SU-DHL-6 (cell line): Measurements from ENCODE around the gene TRMT6.

ENCODE experiments used
- H2AFZ ChIP-seq: fragments of 200-600 bp; sonication (generic); 2 replicates; pipeline ENCODE4 v1.6.1; 2014; ENCODE audit warnings: low read depth, mild to moderate bottlenecking, moderate library complexity, mixed read lengths, antibody characterized with exemption, low read length; ENCODE audit not compliant: severe bottlenecking
- H3F3A ChIP-seq: fragments of 200-600 bp; shearing (Covaris generic); 2 replicates; pipeline ENCODE4 v1.6.0; 2016; ENCODE audit warnings: antibody characterized with exemption, mild to moderate bottlenecking; ENCODE audit not compliant: insufficient read depth
- H3K27ac ChIP-seq: fragments of 200-600 bp; sonication (generic); 2 replicates; pipeline ENCODE4 v1.5.1; 2016; ENCODE audit warnings: low read depth, mild to moderate bottlenecking, low read length, moderate library complexity, mixed read lengths
- H3K27me3 ChIP-seq: fragments of 200-600 bp; sonication (generic), shearing (Covaris generic); 2 replicates; pipeline ENCODE4 v1.6.0; 2014; ENCODE audit warnings: mild to moderate bottlenecking, low read length
- H3K36me3 ChIP-seq: fragments of 200-600 bp; sonication (generic); 2 replicates; pipeline ENCODE4 v1.6.1; 2014; ENCODE audit warnings: mild to moderate bottlenecking, low read length, mixed read lengths
- H3K4me2 ChIP-seq: fragments of 300-600, 200-600 bp; shearing (Covaris generic), sonication (generic); 2 replicates; pipeline ENCODE4 v1.6.0; 2014; ENCODE audit warnings: low read length, low read depth, mild to moderate bottlenecking; ENCODE audit not compliant: poor library complexity, severe bottlenecking
- H3K4me3 ChIP-seq: fragments of 200-600 bp; sonication (generic); 2 replicates; pipeline ENCODE4 v1.5.1; 2014; ENCODE audit warnings: antibody characterized with exemption, low read length, mild to moderate bottlenecking, mixed read lengths; ENCODE audit not compliant: insufficient read depth, poor library complexity, severe bottlenecking
- H3K79me2 ChIP-seq: fragments of 200-600 bp; sonication (generic); 2 replicates; pipeline ENCODE4 v1.6.1; 2014; ENCODE audit warnings: mild to moderate bottlenecking, low read length, moderate library complexity; ENCODE audit not compliant: insufficient read depth
- H3K9ac ChIP-seq: fragments of 200-600 bp; sonication (generic); 2 replicates; pipeline ENCODE4 v1.7.0; 2014; ENCODE audit warnings: mild to moderate bottlenecking, low read length
- H3K9me2 ChIP-seq: fragments of 200-600 bp; sonication (generic); replicated peaks from 2 replicates; pipeline ENCODE4 v1.6.1; 2014; ENCODE audit warnings: low read length; ENCODE audit not compliant: insufficient read depth
- H3K9me3 ChIP-seq: fragments of 200-600 bp; sonication (generic); 2 replicates; pipeline ENCODE4 v1.6.1; 2014; ENCODE audit warnings: low read length, mixed read lengths; ENCODE audit not compliant: insufficient read depth
- H4K20me1 ChIP-seq: fragments of 200-600 bp; sonication (generic); 2 replicates; pipeline ENCODE4 v1.6.1; 2014; ENCODE audit warnings: low read depth, mild to moderate bottlenecking, antibody characterized with exemption, low read length, moderate library complexity, mixed read lengths
- EZH2phosphoT487 ChIP-seq: fragments of 200-600 bp; sonication (generic), shearing (Covaris generic); conservative IDR thresholded peaks from 2 replicates; pipeline ENCODE4 v1.6.1; 2018; ENCODE audit warnings: mild to moderate bottlenecking, antibody characterized with exemption, low read length, moderate library complexity, mixed read lengths
- TF ChIP-seq, protein P1 (sequence below): fragments of 200-600 bp; sonication (generic); IDR thresholded peaks from one replicate; pipeline ENCODE4 v1.5.1; 2017; ENCODE audit warnings: antibody characterized with exemption, mild to moderate bottlenecking, low read length, moderate library complexity; ENCODE audit not compliant: insufficient read depth, poor library complexity, severe bottlenecking

TRMT6 gene

DNA sequence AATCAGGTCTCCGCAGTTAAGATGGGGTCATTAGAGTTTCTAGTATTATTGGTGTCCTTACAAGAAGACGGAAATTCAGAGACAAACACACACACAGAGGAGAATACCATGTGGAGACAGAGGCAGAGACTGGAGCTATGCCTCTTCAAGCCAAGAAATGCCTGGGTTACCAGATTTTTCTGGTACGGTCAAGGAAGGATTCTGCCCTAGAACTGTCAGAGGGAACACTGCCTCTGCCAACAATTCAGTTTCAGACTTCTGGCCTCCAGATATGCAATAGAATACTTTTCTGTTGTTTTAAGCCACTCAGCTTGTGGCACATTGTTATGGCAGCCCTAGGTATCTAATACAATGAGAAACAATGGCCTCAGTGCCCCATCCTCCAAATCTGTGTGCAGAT is 18.9 kb downstream of the TRMT6 start:
- Histone ChIP-seq H3K36me3 (no peaks in the 10 kb centered on the region), H3K4me2 (no peak overlapping the region), H3K9ac (no peak overlapping the region), H3K4me3 (no peak overlapping the region), H3K27ac (no peak overlapping the region), H3K9me2 (no peaks in the 10 kb centered on the region), H4K20me1 (no peaks in the 10 kb centered on the region), H3K27me3 (no peaks in the 10 kb centered on the region), H2AFZ (no peak overlapping the region), H3K9me3 (no peaks in the 10 kb centered on the region), H3K79me2 (no peaks in the 10 kb centered on the region), H3F3A (peaks cover 11% of the 10 kb centered on the region)
- TF ChIP-seq, protein P1, sequence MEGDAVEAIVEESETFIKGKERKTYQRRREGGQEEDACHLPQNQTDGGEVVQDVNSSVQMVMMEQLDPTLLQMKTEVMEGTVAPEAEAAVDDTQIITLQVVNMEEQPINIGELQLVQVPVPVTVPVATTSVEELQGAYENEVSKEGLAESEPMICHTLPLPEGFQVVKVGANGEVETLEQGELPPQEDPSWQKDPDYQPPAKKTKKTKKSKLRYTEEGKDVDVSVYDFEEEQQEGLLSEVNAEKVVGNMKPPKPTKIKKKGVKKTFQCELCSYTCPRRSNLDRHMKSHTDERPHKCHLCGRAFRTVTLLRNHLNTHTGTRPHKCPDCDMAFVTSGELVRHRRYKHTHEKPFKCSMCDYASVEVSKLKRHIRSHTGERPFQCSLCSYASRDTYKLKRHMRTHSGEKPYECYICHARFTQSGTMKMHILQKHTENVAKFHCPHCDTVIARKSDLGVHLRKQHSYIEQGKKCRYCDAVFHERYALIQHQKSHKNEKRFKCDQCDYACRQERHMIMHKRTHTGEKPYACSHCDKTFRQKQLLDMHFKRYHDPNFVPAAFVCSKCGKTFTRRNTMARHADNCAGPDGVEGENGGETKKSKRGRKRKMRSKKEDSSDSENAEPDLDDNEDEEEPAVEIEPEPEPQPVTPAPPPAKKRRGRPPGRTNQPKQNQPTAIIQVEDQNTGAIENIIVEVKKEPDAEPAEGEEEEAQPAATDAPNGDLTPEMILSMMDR: no peak
- no peak for TF ChIP-seq EZH2phosphoT487

DNA sequence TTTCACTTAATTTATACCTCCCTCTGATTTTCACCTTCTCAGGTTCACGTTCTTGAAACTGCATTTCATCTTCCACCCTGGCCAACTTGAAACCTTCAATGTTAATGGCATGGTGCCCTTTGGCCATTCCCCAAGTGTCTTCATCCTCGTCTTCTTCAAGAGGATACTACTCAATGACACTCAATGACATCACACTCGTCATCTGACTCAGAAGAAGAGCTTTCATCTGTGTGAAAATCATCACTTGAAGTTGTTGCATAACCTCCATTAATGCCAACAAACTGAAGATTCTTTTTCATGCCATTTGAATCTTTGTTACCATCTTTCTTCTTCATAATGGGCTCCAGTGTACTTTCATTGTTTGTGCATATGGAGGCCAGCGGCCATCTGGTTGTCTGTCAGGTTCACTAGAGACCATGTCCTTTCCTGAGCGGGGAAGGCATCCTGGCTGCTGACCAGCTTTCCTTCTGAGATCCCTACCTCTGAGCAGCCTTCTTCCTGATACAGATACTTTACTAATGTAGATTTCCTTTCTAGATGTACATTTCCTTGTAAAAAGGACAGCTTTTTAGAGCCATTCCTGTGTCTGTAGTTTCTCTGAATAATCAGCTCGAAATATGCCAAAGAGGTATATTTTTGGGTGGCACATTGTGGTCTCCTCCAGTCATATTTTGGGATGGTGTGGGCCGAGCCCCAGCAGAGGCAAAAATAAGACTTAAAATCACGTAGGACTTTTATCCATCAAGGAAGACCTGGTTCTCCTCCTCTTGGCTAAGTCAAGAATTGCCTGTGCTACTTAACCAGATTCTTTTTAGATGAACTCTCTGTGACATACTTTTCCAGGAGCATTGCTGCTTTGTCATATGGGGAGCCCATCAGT is 21.3 kb downstream of the TRMT6 start:
- TF ChIP-seq, protein P1: no peak
- TF ChIP-seq EZH2phosphoT487: no peak
- H3K79me2 ChIP-seq: no peaks in the 10 kb centered on the region
- no peak overlapping the region for H3K4me3 ChIP-seq
- H3K36me3 ChIP-seq: no peaks in the 10 kb centered on the region
- no peaks in the 10 kb centered on the region for H3K9me2 ChIP-seq
- no peaks in the 10 kb centered on the region for H3K27me3 ChIP-seq
- H4K20me1 ChIP-seq: no peaks in the 10 kb centered on the region
- H2AFZ ChIP-seq: no peak overlapping the region
- no peaks in the 10 kb centered on the region for H3K9me3 ChIP-seq
- no peak overlapping the region for H3K4me2 ChIP-seq
- H3K9ac ChIP-seq: no peak overlapping the region
- H3K27ac ChIP-seq: no peak overlapping the region
- H3F3A ChIP-seq: no peaks in the 10 kb centered on the region

DNA sequence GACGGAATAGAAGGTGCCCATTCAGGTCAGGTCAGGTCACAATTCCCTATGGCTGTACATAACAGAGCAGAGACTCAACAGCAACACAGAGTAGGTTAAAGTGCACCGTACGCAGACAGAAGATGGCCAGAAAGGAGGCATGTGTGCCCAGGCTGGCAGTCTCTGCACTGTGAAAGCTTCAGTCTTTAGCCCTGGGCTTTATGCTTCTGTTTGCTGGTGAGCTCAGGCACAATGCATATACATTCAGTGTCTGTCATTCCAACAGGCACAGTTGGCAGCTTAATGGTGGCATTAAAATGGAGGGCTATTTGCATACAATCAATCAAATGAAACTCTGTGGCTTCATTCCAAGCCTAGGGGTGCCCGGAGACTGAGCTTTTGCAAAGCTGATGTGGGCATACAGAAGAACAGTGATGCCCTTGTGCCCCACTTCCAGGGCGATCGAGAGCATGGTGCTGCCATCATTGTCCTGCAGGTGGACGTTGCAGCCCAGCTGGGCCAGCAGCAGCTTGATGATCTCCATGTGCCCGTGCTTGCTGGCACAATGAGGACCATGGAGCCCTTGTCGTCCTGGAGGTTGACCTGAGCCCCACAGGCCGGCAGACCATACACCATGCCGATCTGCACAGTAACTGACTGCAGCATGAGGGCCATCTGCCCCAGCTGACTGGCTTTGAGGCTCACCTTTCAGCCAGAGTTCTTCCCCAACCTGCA is 22.4 kb downstream of the TRMT6 start:
- Histone ChIP-seq H3K9me3 (no peaks in the 10 kb centered on the region), H3K79me2 (no peaks in the 10 kb centered on the region), H3K9me2 (no peaks in the 10 kb centered on the region), H3K4me2 (no peak overlapping the region), H3K36me3 (no peaks in the 10 kb centered on the region), H3K27ac (no peak overlapping the region), H3F3A (no peaks in the 10 kb centered on the region), H3K9ac (no peak overlapping the region), H2AFZ (no peak overlapping the region), H3K27me3 (no peaks in the 10 kb centered on the region), H4K20me1 (no peaks in the 10 kb centered on the region), H3K4me3 (no peak overlapping the region)
- TF ChIP-seq EZH2phosphoT487: no peak
- TF ChIP-seq, protein P1: no peak
